T-helper 1 cell treated with Interleukin-12 subunit alpha and Interleukin-12 subunit beta and Interleukin-4 antibody, amounts not matched to agents 30 μg/mL and 1 μg/mL, for 36 hours (primary cell): Measurements from ENCODE around the gene MAST4.

Experiments used
- H3K27ac Mint-ChIP-seq: one replicate; pipeline ENCODE4 v1.8.0; 2021; ENCODE audit warnings: mild to moderate bottlenecking, mixed read lengths
- H3K27me3 Mint-ChIP-seq: one replicate; pipeline ENCODE4 v1.8.0; 2021; ENCODE audit warnings: low read depth, mixed read lengths
- H3K36me3 Mint-ChIP-seq: one replicate; pipeline ENCODE4 v1.8.0; 2021; ENCODE audit warnings: low read depth, mixed read lengths
- H3K4me1 Mint-ChIP-seq: one replicate; pipeline ENCODE4 v1.8.0; 2021; ENCODE audit warnings: low read depth, mixed read lengths
- H3K4me3 Mint-ChIP-seq: one replicate; pipeline ENCODE4 v1.8.0; 2021; ENCODE audit warnings: mild to moderate bottlenecking, moderate library complexity, mixed read lengths
- H3K9me3 Mint-ChIP-seq: one replicate; pipeline ENCODE4 v1.8.0; 2021; ENCODE audit warnings: mixed read lengths

Gene MAST4

DNA sequence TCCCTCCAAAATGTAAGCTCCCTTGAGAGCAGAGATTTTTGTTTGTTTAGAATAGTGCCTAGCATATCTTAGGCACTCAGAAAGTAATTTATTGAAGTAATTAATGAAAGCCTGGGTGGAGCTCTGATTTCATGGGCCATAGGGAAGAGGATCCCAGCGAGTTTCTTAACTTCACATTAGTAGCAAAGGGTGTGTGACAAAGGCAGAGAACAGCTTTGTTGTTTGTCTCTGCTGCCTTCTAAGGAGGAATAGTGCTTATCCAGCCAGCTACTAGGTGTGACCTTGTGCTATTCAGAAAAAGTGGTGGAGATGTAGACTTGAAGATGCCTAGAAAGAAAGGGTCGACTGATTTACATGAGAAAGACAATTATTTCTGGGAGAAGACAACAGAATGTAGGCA, 451.4 kb downstream of the MAST4 start:
- H3K4me1 Mint-ChIP-seq: peaks cover 8% of the 10 kb centered on the region
- H3K36me3 Mint-ChIP-seq: peaks cover 10% of the 10 kb centered on the region
- H3K27me3 Mint-ChIP-seq: no peaks in the 10 kb centered on the region
- H3K9me3 Mint-ChIP-seq: no peaks in the 10 kb centered on the region
- H3K4me3 Mint-ChIP-seq: no peak overlapping the region
- H3K27ac Mint-ChIP-seq: no peak overlapping the region

DNA sequence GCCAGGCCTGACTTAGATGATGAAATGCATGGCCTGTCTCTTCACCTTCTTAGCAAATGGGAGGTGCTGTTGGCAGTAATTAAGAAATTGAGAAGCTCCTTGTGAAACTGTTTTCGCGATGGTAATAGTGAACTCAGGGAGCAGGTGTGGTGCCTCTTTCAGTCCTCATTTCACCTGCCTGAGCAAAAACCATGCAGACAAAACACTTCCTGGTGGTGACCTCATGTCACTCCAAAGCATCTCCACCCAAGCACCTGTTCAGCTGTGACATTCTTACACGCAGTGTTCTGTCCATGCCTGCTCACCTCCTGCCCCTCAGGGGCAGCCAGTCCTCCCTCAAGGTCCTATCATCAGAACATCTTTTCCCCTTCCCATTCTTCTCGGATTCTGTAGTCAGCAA, 453.9 kb downstream of the MAST4 start:
- Mint-ChIP-seq H3K4me3 (no peak overlapping the region), H3K36me3 (peaks cover 11% of the 10 kb centered on the region), H3K4me1 (peaks cover 8% of the 10 kb centered on the region), H3K9me3 (no peaks in the 10 kb centered on the region), H3K27ac (no peak overlapping the region), H3K27me3 (no peaks in the 10 kb centered on the region)

DNA sequence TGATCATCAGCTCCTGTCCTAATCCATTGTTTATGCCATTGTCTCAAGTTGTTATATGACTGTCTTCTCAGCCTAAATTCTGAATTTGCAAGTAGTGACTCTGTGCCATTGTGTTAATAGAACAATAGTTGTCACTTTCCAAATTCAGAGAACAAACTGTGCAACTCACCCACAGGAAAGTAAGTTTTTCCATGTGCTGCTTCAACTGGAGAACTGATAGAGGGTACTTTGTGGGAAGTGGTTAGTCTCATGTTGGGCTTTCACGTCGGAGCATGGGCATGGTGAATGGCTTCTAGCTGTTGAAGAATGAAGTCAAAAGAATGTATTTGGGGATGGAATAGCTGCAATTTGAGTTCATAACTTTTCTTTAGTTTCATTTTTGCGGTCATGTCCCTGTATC, 454.4 kb downstream of the MAST4 start:
- Mint-ChIP-seq H3K27me3 (no peaks in the 10 kb centered on the region), H3K27ac (no peak overlapping the region), H3K4me3 (no peak overlapping the region), H3K9me3 (no peaks in the 10 kb centered on the region), H3K4me1 (peaks cover 8% of the 10 kb centered on the region), H3K36me3 (peaks cover 14% of the 10 kb centered on the region)

DNA sequence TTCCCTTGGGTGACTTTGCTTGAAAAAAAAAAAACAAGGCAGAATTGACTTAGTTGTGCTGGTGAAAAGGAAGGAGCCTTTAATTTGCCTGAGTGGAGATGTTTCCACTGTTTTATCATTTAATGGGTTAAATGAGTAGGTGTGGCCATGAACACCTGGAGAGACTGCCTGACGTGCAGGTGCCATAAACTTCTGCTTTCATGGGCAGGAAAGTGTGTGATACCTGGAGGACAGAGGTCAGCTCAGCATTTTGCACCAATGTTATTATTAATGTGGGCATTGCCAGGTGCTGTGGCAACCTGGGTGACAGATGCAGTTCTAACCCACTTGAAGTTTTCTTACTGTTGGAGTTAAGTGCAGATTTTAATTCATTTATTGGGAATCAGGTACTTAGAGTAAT, 455.0 kb downstream of the MAST4 start:
- H3K27me3 Mint-ChIP-seq: no peaks in the 10 kb centered on the region
- peaks cover 8% of the 10 kb centered on the region for H3K4me1 Mint-ChIP-seq
- H3K4me3 Mint-ChIP-seq: no peak overlapping the region

DNA sequence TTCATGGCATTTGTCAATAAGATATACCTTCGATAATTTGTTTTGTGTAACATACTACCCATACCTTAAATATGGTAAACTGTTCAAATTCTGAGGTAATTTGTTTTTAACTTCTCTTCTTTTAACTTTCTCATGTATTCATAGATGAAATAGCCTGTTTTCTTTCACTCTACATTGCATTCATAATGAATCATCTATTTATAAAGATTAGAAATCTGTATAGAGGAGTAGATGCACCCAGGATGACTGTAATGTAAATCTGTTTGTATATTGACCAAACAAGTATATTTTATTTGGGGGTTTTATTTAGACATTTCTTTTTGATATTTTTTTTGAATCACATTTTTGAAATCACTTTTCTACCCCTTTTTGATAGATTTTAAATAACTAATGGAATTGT, 455.8 kb downstream of the MAST4 start:
- H3K4me1 Mint-ChIP-seq: peaks cover 8% of the 10 kb centered on the region
- no peaks in the 10 kb centered on the region for H3K9me3 Mint-ChIP-seq
- peaks cover 16% of the 10 kb centered on the region for H3K36me3 Mint-ChIP-seq
- no peaks in the 10 kb centered on the region for H3K27me3 Mint-ChIP-seq
- H3K27ac Mint-ChIP-seq: no peak overlapping the region
- H3K4me3 Mint-ChIP-seq: no peak overlapping the region

More for the DNA sequence above, 455.0 kb downstream of the MAST4 start:
- no peak overlapping the region for H3K27ac Mint-ChIP-seq
- H3K36me3 Mint-ChIP-seq: peaks cover 16% of the 10 kb centered on the region
- no peaks in the 10 kb centered on the region for H3K9me3 Mint-ChIP-seq

DNA sequence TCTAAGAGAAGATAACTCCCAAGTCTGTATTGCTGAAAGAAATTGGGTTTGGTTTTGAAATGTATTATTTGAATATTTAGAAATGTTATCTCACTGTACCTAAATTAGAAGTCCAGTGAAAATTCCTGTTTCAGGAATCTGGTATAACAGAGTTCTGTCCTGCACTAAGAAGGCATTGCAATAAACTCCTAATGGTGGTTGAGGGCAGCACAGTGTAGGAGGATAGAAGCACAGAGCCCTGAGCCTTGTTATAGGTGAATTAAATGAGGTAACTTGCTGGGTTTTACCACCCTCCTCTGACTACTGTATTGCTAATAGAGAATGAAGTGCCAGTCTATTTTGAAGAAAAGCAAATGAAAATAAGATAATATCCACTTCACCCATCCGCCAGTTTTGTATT, 457.0 kb downstream of the MAST4 start:
- H3K4me1 Mint-ChIP-seq: peaks cover 8% of the 10 kb centered on the region
- H3K9me3 Mint-ChIP-seq: no peaks in the 10 kb centered on the region
- no peaks in the 10 kb centered on the region for H3K27me3 Mint-ChIP-seq
- H3K4me3 Mint-ChIP-seq: no peak overlapping the region
- peaks cover 14% of the 10 kb centered on the region for H3K36me3 Mint-ChIP-seq
- H3K27ac Mint-ChIP-seq: no peak overlapping the region

DNA sequence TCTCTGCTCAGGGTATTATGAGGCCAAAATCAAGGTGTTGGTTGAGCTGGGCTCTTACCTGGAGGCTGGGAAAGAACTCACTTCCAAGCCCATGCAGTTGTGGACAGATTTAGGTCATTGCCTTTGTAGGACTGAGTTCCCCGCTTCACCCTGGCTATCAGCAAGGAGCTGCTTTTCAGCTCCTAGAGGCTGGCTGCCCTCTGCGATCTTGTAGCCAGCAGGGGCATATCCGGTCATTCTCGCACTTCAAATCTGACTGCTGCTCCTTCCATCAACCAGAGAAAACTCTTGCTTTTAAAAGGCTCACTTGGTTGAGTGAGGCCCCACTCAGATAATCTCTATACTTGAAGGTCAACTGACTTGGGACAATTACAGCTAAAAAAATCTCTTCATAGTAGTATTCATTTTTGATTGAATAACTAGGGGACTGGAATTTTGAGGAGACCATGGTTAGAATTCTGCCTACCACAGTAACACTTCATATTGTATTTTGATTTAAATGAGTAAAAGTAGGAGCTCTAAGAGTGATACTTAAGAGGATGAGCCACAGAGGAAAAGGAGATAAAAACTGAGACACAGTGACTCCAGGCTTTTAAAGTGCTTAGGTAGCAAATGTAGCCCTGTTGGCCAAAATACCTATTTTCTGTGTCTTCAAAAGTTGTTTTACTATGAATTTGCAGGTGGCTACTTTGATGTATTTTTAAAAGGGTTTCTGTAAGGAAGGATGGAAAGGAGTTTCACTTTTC, 463.0 kb downstream of the MAST4 start:
- H3K27me3 Mint-ChIP-seq: no peaks in the 10 kb centered on the region
- peaks cover 8% of the 10 kb centered on the region for H3K4me1 Mint-ChIP-seq
- H3K36me3 Mint-ChIP-seq: peaks cover 21% of the 10 kb centered on the region
- no peak overlapping the region for H3K4me3 Mint-ChIP-seq
- no peaks in the 10 kb centered on the region for H3K9me3 Mint-ChIP-seq
- no peak overlapping the region for H3K27ac Mint-ChIP-seq

DNA sequence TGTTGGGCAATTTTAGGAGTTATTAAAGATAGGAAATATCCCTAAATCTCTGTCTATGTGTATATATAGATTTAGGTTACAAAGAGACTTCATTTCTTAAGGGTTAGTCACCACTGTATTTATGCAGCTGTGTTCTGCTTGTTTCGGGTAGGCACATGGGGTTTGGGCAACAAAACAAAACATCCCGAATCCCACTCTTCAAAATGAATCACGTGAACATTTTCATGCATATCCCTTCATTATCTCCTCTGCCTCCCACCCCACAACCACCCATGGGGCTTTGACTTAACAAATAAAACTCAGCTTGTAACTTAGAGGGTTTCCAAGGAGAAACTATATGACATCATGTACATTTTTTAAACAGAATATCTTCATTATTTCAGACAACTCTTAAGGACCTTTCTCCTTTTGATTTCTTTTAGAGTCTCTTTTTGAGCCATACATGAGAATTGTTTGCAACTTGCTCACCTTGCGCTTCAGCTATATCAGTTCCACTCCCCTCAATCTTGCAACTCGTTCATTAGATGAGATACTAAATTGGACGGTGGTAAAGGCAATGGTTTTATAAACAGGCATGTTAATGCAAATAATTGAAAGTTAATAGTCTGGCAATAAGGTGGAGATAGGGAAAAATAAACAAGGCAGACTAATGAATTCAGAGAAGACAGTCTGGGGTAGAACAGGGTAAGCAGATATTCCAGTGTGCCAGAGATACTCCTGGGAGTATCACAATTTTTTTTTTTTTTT, 463.7 kb downstream of the MAST4 start:
- Mint-ChIP-seq H3K27ac (no peak overlapping the region), H3K9me3 (no peaks in the 10 kb centered on the region), H3K36me3 (peaks cover 18% of the 10 kb centered on the region), H3K27me3 (no peaks in the 10 kb centered on the region), H3K4me3 (no peak overlapping the region), H3K4me1 (peaks cover 8% of the 10 kb centered on the region)

DNA sequence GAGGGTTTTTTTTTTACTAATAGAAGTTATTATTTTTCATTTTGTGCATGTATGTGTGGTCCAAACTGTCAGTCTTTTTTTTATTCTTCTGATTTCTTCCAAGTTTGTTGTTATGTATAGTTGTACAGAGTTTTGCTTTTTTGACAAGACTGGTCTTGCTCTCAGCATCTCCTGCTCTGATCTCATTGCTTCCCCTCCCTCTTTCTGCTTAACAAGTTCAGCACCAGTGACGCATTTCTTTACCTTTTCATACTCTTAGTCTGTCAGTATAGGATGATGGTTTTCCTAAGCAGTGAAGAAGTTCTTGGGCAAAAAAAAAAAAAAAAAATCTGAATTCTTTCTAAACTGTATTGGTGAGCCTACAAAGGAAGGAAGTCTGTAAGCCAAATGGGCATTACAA, 465.3 kb downstream of the MAST4 start:
- H3K4me1 Mint-ChIP-seq: peaks cover 15% of the 10 kb centered on the region
- no peak overlapping the region for H3K27ac Mint-ChIP-seq
- H3K27me3 Mint-ChIP-seq: no peaks in the 10 kb centered on the region
- H3K4me3 Mint-ChIP-seq: no peak overlapping the region
- H3K36me3 Mint-ChIP-seq: peaks cover 15% of the 10 kb centered on the region
- no peaks in the 10 kb centered on the region for H3K9me3 Mint-ChIP-seq

DNA sequence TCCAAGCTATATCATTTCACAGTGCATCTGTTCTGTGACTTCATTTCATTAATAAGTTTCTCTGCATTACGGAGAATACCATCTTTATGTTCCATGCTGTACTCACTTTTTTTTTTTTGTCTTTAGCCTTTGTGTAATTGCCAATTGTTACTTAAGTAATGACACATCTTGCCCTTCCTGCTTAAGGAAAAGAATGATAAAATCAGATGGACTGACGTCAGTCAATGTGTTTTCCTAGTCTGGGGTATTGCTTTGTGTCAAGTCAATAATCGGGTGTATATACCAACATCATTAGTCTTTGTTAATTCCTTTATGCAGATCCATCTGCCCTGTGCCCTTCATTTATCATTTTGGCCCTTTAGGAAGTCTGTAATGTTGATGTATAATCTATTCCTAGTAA, 466.9 kb downstream of the MAST4 start:
- no peak overlapping the region for H3K4me3 Mint-ChIP-seq
- no peaks in the 10 kb centered on the region for H3K27me3 Mint-ChIP-seq
- H3K4me1 Mint-ChIP-seq: peaks cover 19% of the 10 kb centered on the region

DNA sequence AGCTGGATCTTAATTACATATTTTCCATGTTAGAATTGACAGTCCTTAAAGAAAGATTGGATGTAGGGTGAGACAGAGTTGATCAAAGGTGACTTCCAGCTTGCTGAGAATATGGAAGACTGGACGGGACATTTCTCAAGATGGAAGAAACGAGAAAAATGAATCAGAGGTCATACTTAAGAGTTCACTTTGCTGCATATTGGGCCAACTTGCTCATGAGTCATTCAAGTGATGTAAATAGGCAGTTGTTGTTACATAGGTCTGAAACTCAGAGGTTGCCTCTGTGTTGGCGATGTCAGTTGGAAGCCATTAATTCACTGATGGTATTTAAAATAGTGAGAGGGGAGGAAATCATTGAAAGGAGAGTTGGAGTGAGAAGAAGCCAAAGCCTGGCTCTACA, 467.6 kb downstream of the MAST4 start:
- H3K4me3 Mint-ChIP-seq: no peak overlapping the region
- peaks cover 15% of the 10 kb centered on the region for H3K36me3 Mint-ChIP-seq
- H3K4me1 Mint-ChIP-seq: peaks cover 19% of the 10 kb centered on the region
- H3K9me3 Mint-ChIP-seq: no peaks in the 10 kb centered on the region
- no peak overlapping the region for H3K27ac Mint-ChIP-seq
- H3K27me3 Mint-ChIP-seq: no peaks in the 10 kb centered on the region

More for the DNA sequence above, 466.9 kb downstream of the MAST4 start:
- peaks cover 15% of the 10 kb centered on the region for H3K36me3 Mint-ChIP-seq
- no peak overlapping the region for H3K27ac Mint-ChIP-seq
- no peaks in the 10 kb centered on the region for H3K9me3 Mint-ChIP-seq

DNA sequence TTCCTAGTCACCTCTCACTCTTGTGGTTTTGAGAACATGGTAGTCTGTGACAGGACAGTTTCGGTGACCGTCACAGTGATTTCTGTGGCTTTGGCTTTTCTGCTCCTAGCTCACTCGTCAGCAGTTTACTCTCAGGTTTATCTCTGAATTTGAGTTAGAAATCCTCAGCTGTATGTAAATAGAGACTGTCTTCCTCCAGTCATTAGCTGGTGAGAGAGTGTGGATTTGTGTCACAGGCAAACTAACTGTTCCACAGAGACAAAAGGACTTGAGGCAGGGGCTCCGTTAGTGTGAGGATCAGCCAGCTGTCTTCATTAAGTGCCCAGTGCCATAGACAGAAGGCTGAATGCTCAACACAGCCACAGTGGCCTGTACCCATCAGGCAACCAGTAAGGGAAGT, 469.0 kb downstream of the MAST4 start:
- Mint-ChIP-seq H3K36me3 (peaks cover 12% of the 10 kb centered on the region), H3K9me3 (no peaks in the 10 kb centered on the region), H3K27ac (no peak overlapping the region), H3K27me3 (no peaks in the 10 kb centered on the region), H3K4me3 (no peak overlapping the region), H3K4me1 (peaks cover 18% of the 10 kb centered on the region)

DNA sequence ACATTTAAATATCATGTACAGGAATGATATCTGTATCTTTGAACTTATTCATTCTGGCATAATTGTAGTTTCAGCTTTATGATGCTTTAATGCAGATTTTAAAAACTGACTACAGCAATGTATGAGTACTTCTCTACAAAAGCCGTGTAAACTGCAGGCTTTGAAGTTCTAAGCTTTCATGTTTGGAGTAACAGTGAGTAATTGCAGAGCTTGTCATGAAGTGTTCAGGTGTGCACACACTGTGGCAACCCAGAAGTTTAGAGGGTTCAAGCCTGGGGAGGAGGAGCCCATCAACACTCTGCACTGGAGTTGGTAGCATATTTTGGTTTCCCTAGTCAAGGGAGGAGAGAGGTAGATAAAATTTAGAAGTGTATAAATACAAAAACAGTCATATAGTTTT, 469.5 kb downstream of the MAST4 start:
- Mint-ChIP-seq H3K27me3 (no peaks in the 10 kb centered on the region), H3K4me3 (no peak overlapping the region), H3K36me3 (peaks cover 12% of the 10 kb centered on the region), H3K9me3 (no peaks in the 10 kb centered on the region), H3K27ac (no peak overlapping the region), H3K4me1 (peaks cover 19% of the 10 kb centered on the region)

DNA sequence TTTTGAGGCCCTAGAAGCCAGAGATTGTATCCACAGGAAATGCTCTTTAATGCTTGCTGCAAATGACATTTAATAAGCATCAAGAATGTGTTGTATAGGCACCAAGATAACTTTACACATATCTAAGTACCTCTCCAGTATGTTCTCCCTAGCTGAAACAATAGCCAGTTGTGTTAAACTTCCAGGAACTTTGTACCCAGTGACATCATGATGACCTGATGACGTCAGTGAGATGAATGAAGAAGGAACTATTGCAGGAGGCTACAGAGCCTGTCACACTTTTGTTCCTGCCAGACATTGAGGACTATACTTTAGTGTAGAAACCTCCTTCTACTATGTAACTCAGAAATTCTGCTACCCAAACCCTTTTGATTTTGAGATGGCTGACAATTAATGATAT, 470.6 kb downstream of the MAST4 start:
- Mint-ChIP-seq H3K36me3 (peaks cover 8% of the 10 kb centered on the region), H3K27ac (no peak overlapping the region), H3K4me3 (no peak overlapping the region)

DNA sequence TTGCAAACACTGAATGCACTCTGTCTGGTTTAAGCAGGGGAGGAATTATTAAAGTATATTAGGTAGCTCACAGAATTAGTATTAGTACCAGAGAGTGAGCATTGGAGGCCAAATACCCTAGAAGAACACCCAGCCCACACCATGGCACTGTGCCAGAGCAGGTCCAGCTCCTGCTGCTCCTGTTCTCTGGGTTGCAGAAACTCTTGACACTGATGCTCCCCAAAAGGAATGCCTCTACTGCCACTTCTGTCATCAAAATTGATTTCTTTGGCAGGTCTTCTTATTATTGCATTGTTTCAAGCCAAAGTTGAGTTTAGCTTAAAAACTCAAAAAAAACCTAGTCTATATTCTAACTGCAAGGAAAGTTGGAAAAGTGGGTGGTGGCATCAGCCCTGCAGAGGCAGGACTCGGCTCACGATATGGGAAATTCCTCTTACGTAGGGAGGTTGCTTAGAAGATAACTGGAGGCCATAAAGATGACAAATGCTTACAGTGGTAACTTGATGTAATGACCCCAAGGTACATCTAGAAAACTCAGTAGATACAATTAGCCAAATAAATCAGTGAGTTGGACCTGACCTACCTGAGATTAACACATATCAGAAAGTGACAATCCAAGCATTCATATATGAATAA, 477.0 kb downstream of the MAST4 start:
- no peak overlapping the region for H3K4me3 Mint-ChIP-seq
- H3K4me1 Mint-ChIP-seq: peaks cover 14% of the 10 kb centered on the region
- no peak overlapping the region for H3K27ac Mint-ChIP-seq
- H3K36me3 Mint-ChIP-seq: peaks cover 2% of the 10 kb centered on the region
- no peaks in the 10 kb centered on the region for H3K27me3 Mint-ChIP-seq
- no peaks in the 10 kb centered on the region for H3K9me3 Mint-ChIP-seq

More for the DNA sequence above, 470.6 kb downstream of the MAST4 start:
- Mint-ChIP-seq H3K4me1 (peaks cover 15% of the 10 kb centered on the region), H3K27me3 (no peaks in the 10 kb centered on the region), H3K9me3 (no peaks in the 10 kb centered on the region)
